HAP-1 (cell line): Measurements from ENCODE around the gene SEZ6L2.
"Not testable (repeated sequence)": the region's sequence is repeated elsewhere in the genome, so short reads cannot be mapped to it uniquely, and the experiment has no call there.

Experiments used
- DNase-seq, 2 experiments: peaks; one replicate each; pipeline ENCODE4 v3.0.0-alpha.2; 2016 to 2020; ENCODE audit warnings: low spot score in 2 of 2
- H3K27me3 ChIP-seq: fragments of 250-450 bp; sonication (Bioruptor Pico); 2 replicates; pipeline ENCODE4 v1.5.1; 2020; ENCODE audit warnings: low read depth, mild to moderate bottlenecking, moderate library complexity
- H3K36me3 ChIP-seq: fragments of 250-450 bp; sonication (Bioruptor Pico); replicated peaks from 2 replicates; pipeline ENCODE4 v1.5.1; 2020; ENCODE audit warnings: mild to moderate bottlenecking
- H3K4me1 ChIP-seq: fragments of 250-450 bp; sonication (Bioruptor Pico); 2 replicates; pipeline ENCODE4 v1.5.1; 2020; ENCODE audit warnings: mild to moderate bottlenecking
- H3K4me3 ChIP-seq: fragments of 250-450 bp; sonication (Bioruptor Pico); 2 replicates; pipeline ENCODE4 v1.5.1; 2020; ENCODE audit warnings: mild to moderate bottlenecking, moderate library complexity
- H3K9me3 ChIP-seq: fragments of 250-450 bp; sonication (Bioruptor Pico); 2 replicates; pipeline ENCODE4 v1.5.1; 2020; ENCODE audit warnings: mild to moderate bottlenecking, moderate library complexity
- in situ Hi-C: fragments of 300-500 bp; cut with MboI; formaldehyde crosslinking; loops from 3 replicates; pipeline ENCODE4 v1.14.3; 2020; ENCODE audit warnings: low sequenced_read_pairs, inconsistent platforms, mixed read lengths

Gene SEZ6L2

GRCh38 chr16:29920288-29921033 lies 21.1 kb upstream of the SEZ6L2 start:
- peaks cover 30% of the 10 kb centered on the region for H3K4me1 ChIP-seq
- no peak for DNase-seq
- peaks cover 11% of the 10 kb centered on the region for H3K36me3 ChIP-seq
- in situ Hi-C loops = no loop called here
- no peaks in the 10 kb centered on the region for H3K9me3 ChIP-seq
- H3K4me3 ChIP-seq = no peak overlapping the region
- no peaks in the 10 kb centered on the region for H3K27me3 ChIP-seq

GRCh38 chr16:29916979-29917378 lies 17.6 kb upstream of the SEZ6L2 start:
- no peak for DNase-seq
- Histone ChIP-seq H3K4me3 (no peak overlapping the region), H3K36me3 (peaks cover 11% of the 10 kb centered on the region), H3K27me3 (no peaks in the 10 kb centered on the region), H3K4me1 (peaks cover 17% of the 10 kb centered on the region), H3K9me3 (no peaks in the 10 kb centered on the region)
- in situ Hi-C loops = no loop called here

- in situ Hi-C loops = no loop called here
- Histone ChIP-seq H3K4me3 (no peak overlapping the region), H3K4me1 (peaks cover 5% of the 10 kb centered on the region), H3K27me3 (no peaks in the 10 kb centered on the region), H3K36me3 (peaks cover 11% of the 10 kb centered on the region), H3K9me3 (no peaks in the 10 kb centered on the region)
- DNase-seq = no peak
Measured at GRCh38 chr16:29915590-29916247, 16.4 kb upstream of the SEZ6L2 start.

GRCh38 chr16:29913514-29913913 lies 14.2 kb upstream of the SEZ6L2 start:
- 0 out of 2 replicates have a peak, but pooled peaks cover 3% of the 10 kb centered on the region for H3K36me3 ChIP-seq
- in situ Hi-C loops = no loop called here
- DNase-seq = no peak

GRCh38 chr16:29912087-29912486 lies 12.7 kb upstream of the SEZ6L2 start:
- Histone ChIP-seq H3K4me1 (no peaks in the 10 kb centered on the region), H3K36me3 (no peaks in the 10 kb centered on the region), H3K27me3 (no peaks in the 10 kb centered on the region), H3K9me3 (no peaks in the 10 kb centered on the region), H3K4me3 (no peak overlapping the region)
- no peak for DNase-seq
- in situ Hi-C loops = no loop called here

More at GRCh38 chr16:29913514-29913913, 14.2 kb upstream of the SEZ6L2 start:
- no peaks in the 10 kb centered on the region for H3K4me1 ChIP-seq
- H3K27me3 ChIP-seq = no peaks in the 10 kb centered on the region
- no peaks in the 10 kb centered on the region for H3K9me3 ChIP-seq
- H3K4me3 ChIP-seq = no peak overlapping the region

- DNase-seq = no peak
- no peaks in the 10 kb centered on the region for H3K4me1 ChIP-seq
- no peaks in the 10 kb centered on the region for H3K9me3 ChIP-seq
- no peaks in the 10 kb centered on the region for H3K27me3 ChIP-seq
- in situ Hi-C loops = no loop called here
- no peaks in the 10 kb centered on the region for H3K36me3 ChIP-seq
- no peak overlapping the region for H3K4me3 ChIP-seq
Measured at GRCh38 chr16:29911676-29912010, 12.3 kb upstream of the SEZ6L2 start.

GRCh38 chr16:29910819-29911675 lies 11.7 kb upstream of the SEZ6L2 start:
- DNase-seq = no peak
- in situ Hi-C loops = no loop called here

GRCh38 chr16:29909851-29910250 lies 10.5 kb upstream of the SEZ6L2 start:
- H3K36me3 ChIP-seq, H3K4me3 ChIP-seq, H3K9me3 ChIP-seq, DNase-seq, in situ Hi-C loops, H3K27me3 ChIP-seq, H3K4me1 ChIP-seq: not testable (repeated sequence)

More at GRCh38 chr16:29910819-29911675, 11.7 kb upstream of the SEZ6L2 start:
- H3K4me1 ChIP-seq = no peaks in the 10 kb centered on the region
- H3K36me3 ChIP-seq = no peaks in the 10 kb centered on the region
- no peaks in the 10 kb centered on the region for H3K9me3 ChIP-seq
- H3K27me3 ChIP-seq = no peaks in the 10 kb centered on the region
- H3K4me3 ChIP-seq = no peak overlapping the region

GRCh38 chr16:29909391-29909790 lies 10.0 kb upstream of the SEZ6L2 start:
- DNase-seq = no peak
- H3K4me1 ChIP-seq = no peaks in the 10 kb centered on the region
- H3K27me3 ChIP-seq = no peaks in the 10 kb centered on the region
- in situ Hi-C loops = no loop called here
- H3K36me3 ChIP-seq = no peaks in the 10 kb centered on the region
- no peaks in the 10 kb centered on the region for H3K9me3 ChIP-seq
- H3K4me3 ChIP-seq = no peak overlapping the region

- no peak overlapping the region for H3K4me3 ChIP-seq
- H3K9me3 ChIP-seq = no peaks in the 10 kb centered on the region
- DNase-seq = no peak
- H3K4me1 ChIP-seq = no peaks in the 10 kb centered on the region
- no peaks in the 10 kb centered on the region for H3K36me3 ChIP-seq
- in situ Hi-C loops = no loop called here
- H3K27me3 ChIP-seq = no peaks in the 10 kb centered on the region
Measured at GRCh38 chr16:29908719-29909220, 9.4 kb upstream of the SEZ6L2 start.

GRCh38 chr16:29907973-29908372 lies 8.6 kb upstream of the SEZ6L2 start:
- Histone ChIP-seq H3K36me3 (no peaks in the 10 kb centered on the region), H3K4me3 (no peak overlapping the region), H3K4me1 (no peaks in the 10 kb centered on the region), H3K9me3 (no peaks in the 10 kb centered on the region), H3K27me3 (no peaks in the 10 kb centered on the region)
- no peak for DNase-seq
- in situ Hi-C loops = no loop called here

GRCh38 chr16:29906520-29907244 lies 7.3 kb upstream of the SEZ6L2 start:
- Histone ChIP-seq H3K4me1 (no peaks in the 10 kb centered on the region), H3K4me3 (no peak overlapping the region), H3K9me3 (no peaks in the 10 kb centered on the region), H3K27me3 (no peaks in the 10 kb centered on the region), H3K36me3 (no peaks in the 10 kb centered on the region)
- in situ Hi-C loops = no loop called here
- DNase-seq = no peak

- Histone ChIP-seq H3K4me1 (no peaks in the 10 kb centered on the region), H3K36me3 (no peaks in the 10 kb centered on the region), H3K4me3 (no peak overlapping the region), H3K27me3 (no peaks in the 10 kb centered on the region), H3K9me3 (no peaks in the 10 kb centered on the region)
- in situ Hi-C loops = no loop called here
- no peak for DNase-seq
Measured at GRCh38 chr16:29905668-29906067, 6.3 kb upstream of the SEZ6L2 start.
